CD14-positive monocyte (primary cell): Measurements from ENCODE around the gene POLRMT. TPM values are rescaled to one million over a fixed set of nuclear protein-coding genes. Genes with fewer than 3 reads are reported as not detected.

ENCODE experiments used
- DNase-seq, 3 donors: peaks; one replicate each; pipeline ENCODE4 v3.0.0-alpha.2; 2011 to 2022
- H2AFZ ChIP-seq: 2 replicates; pipeline ENCODE4 v1.6.0; 2012; ENCODE audit warnings: mild to moderate bottlenecking, low read depth, low read length, inconsistent platforms; ENCODE audit not compliant: insufficient read depth, poor library complexity, severe bottlenecking
- H3K27ac ChIP-seq, 2 donors: 1 replicate in 1 of 2; 2 replicates in 1 of 2; pipeline ENCODE4 v1.5.1; 2012 to 2013; ENCODE audit warnings: low read length in 2 of 2, control low read depth in 1 of 2, inconsistent platforms in 1 of 2, low read depth in 1 of 2, mild to moderate bottlenecking in 1 of 2
- H3K27me3 ChIP-seq, 2 donors: one replicate each; pipeline versions ENCODE4 v1.6.0 to v1.6.1; 2011 to 2013; ENCODE audit warnings: low read length in 2 of 2; ENCODE audit not compliant: control insufficient read depth in 2 of 2, insufficient read depth in 2 of 2
- H3K36me3 ChIP-seq, 2 donors: replicated peaks in 1 of 2; 1 replicate in 1 of 2; 2 replicates in 1 of 2; pipeline versions ENCODE4 v1.5.1 to v1.6.1; 2012 to 2013; ENCODE audit warnings: low read length in 2 of 2, control low read depth in 1 of 2, inconsistent platforms in 1 of 2, mild to moderate bottlenecking in 1 of 2; ENCODE audit not compliant: insufficient read depth in 2 of 2, control insufficient read depth in 1 of 2
- H3K4me1 ChIP-seq, 2 donors: 1 replicate in 1 of 2; 2 replicates in 1 of 2; pipeline versions ENCODE4 v1.5.1 to v1.6.1; 2012 to 2013; ENCODE audit warnings: low read length in 2 of 2, control low read depth in 1 of 2, inconsistent platforms in 1 of 2, mild to moderate bottlenecking in 1 of 2, moderate library complexity in 1 of 2; ENCODE audit not compliant: insufficient read depth in 2 of 2, control insufficient read depth in 1 of 2
- H3K4me2 ChIP-seq: replicated peaks from 2 replicates; pipeline ENCODE3; 2012; ENCODE audit warnings: low read length, moderate library complexity, mild to moderate bottlenecking; ENCODE audit not compliant: poor library complexity, severe bottlenecking; ENCODE audit errors: extremely low read depth
- H3K4me3 ChIP-seq, 3 experiments: fragments of 200-600 bp in 1 of 3; sonication (generic) in 1 of 3; replicated peaks in 1 of 3; 1 replicate in 2 of 3; 2 replicates in 1 of 3; pipeline ENCODE4 v1.5.1; 2011 to 2013; ENCODE audit warnings: low read length in 3 of 3, mild to moderate bottlenecking in 3 of 3, control low read depth in 2 of 3, low read depth in 2 of 3, inconsistent platforms in 1 of 3, moderate library complexity in 1 of 3
- H3K79me2 ChIP-seq: 2 replicates; pipeline ENCODE4 v1.6.0; 2012; ENCODE audit warnings: mild to moderate bottlenecking, control low read depth, inconsistent platforms, low read length, moderate library complexity; ENCODE audit not compliant: insufficient read depth
- H3K9ac ChIP-seq: 2 replicates; pipeline ENCODE4 v1.6.0; 2017; ENCODE audit warnings: low read length, mild to moderate bottlenecking; ENCODE audit not compliant: insufficient read depth, poor library complexity, severe bottlenecking
- H3K9me3 ChIP-seq, 2 donors: replicated peaks in 1 of 2; 1 replicate in 1 of 2; 2 replicates in 1 of 2; pipeline versions ENCODE4 v1.5.1 to v1.6.1; 2012 to 2013; ENCODE audit warnings: low read length in 2 of 2, control low read depth in 1 of 2; ENCODE audit not compliant: control insufficient read depth in 1 of 2, insufficient read depth in 1 of 2
- H4K20me1 ChIP-seq: 2 replicates; pipeline ENCODE4 v1.6.0; 2012; ENCODE audit warnings: mild to moderate bottlenecking, low read length, control low read depth, moderate library complexity; ENCODE audit not compliant: insufficient read depth
- H3K27ac Mint-ChIP-seq, 7 donors: one replicate each; pipeline ENCODE4 v1.8.0; 2020; ENCODE audit warnings: mild to moderate bottlenecking in 7 of 7, mixed read lengths in 7 of 7, moderate library complexity in 6 of 7, inconsistent platforms in 2 of 7
- H3K27me3 Mint-ChIP-seq, 3 donors: one replicate each; pipeline ENCODE4 v1.8.0; 2021 to 2022; ENCODE audit warnings: low read depth in 3 of 3, mild to moderate bottlenecking in 3 of 3, mixed read lengths in 3 of 3, moderate library complexity in 3 of 3, inconsistent platforms in 1 of 3
- H3K36me3 Mint-ChIP-seq, 2 donors: one replicate each; pipeline ENCODE4 v1.8.0; 2020; ENCODE audit warnings: mixed read lengths in 2 of 2, inconsistent platforms in 1 of 2, mild to moderate bottlenecking in 1 of 2
- H3K4me1 Mint-ChIP-seq: one replicate; pipeline ENCODE4 v1.8.0; 2020; ENCODE audit warnings: mild to moderate bottlenecking, mixed read lengths
- H3K4me3 Mint-ChIP-seq, 2 donors: one replicate each; pipeline ENCODE4 v1.8.0; 2020; ENCODE audit warnings: mild to moderate bottlenecking in 2 of 2, mixed read lengths in 2 of 2, moderate library complexity in 1 of 2
- H3K9me3 Mint-ChIP-seq, 7 donors: one replicate each; pipeline ENCODE4 v1.8.0; 2020 to 2022; ENCODE audit warnings: mixed read lengths in 7 of 7, mild to moderate bottlenecking in 6 of 7, moderate library complexity in 6 of 7, inconsistent platforms in 2 of 7
- CTCF ChIP-seq: fragments of 200-600 bp; IDR thresholded peaks from one replicate; pipeline ENCODE4 v1.8.0; 2022; ENCODE audit warnings: antibody characterized with exemption, mild to moderate bottlenecking
- WGBS: methylation state at CpG from one replicate; pipeline ENCODE4 v1.1.5; 2013; ENCODE audit warnings: missing lambda C conversion rate; ENCODE audit not compliant: insufficient coverage; 5-methylcytosine and 5-hydroxymethylcytosine counted together
- intact Hi-C, 2 donors: fragments of 100-400 bp; cut with micrococcal nuclease; formaldehyde crosslinking; loops; one replicate each; pipeline versions ENCODE4 v1.15.0 to v1.15.1; 2023
- polyA plus RNA-seq, 3 donors: library from polyadenylated mRNA; depleted of rRNA in 1 of 3; unstranded in 2 of 3; stranded (reverse) in 1 of 3; fragments of 300-500 nt in 2 of 3; fragments of >200 nt in 1 of 3; fragmentation: Illumina TruSeq in 2 of 3; gene quantifications; 1 replicate in 2 of 3; 2 replicates in 1 of 3; pipeline ENCODE4 v1.2.3, GENCODE V29; 2012 to 2021

The POLRMT gene
- polyA plus RNA-seq, 3 donors, result 16.2 to 40.5 (median 17.6) TPM

- WGBS, result 81% methylated on average over 53 of the region's 54 CpGs
- H3K4me1 Mint-ChIP-seq, result peaks cover 18% of the 10 kb centered on the region
- Histone ChIP-seq H3K4me1 (peaks cover 22 to 27% of the 10 kb centered on the region in 2 donors), H3K9me3 (no peaks in the 10 kb centered on the region), H3K4me2 (no peak overlapping the region), H3K4me3 (no peak overlapping the region), H2AFZ (no peak overlapping the region), H3K9ac (no peak overlapping the region), H3K27me3 (peaks cover 0 to 34% of the 10 kb centered on the region in 2 donors), H3K27ac (no peak overlapping the region), H4K20me1 (no peaks in the 10 kb centered on the region), H3K79me2 (no peaks in the 10 kb centered on the region), H3K36me3 (peaks cover 11 to 12% of the 10 kb centered on the region in 2 donors)
- intact Hi-C loops, result no loop called here
- no peak for DNase-seq
- peaks cover 16 to 17% of the 10 kb centered on the region in 2 donors for H3K36me3 Mint-ChIP-seq
- H3K27me3 Mint-ChIP-seq, result peaks cover 25 to 59% (median 27%) of the 10 kb centered on the region in 3 donors
- H3K9me3 Mint-ChIP-seq, result peaks cover 0 to 4% (median 1%) of the 10 kb centered on the region in 7 donors
- no peak overlapping the region for H3K27ac Mint-ChIP-seq
- H3K4me3 Mint-ChIP-seq, result peak overlapping the region in 1 of 2 donors; percentile 73
- no peak for TF ChIP-seq CTCF
These were observed 19.4 kb downstream of the POLRMT start for GRCh38 chr19:613732-614567.

GRCh38 chr19:612941-613340 is 20.4 kb downstream of the POLRMT start:
- Mint-ChIP-seq H3K36me3 (peaks cover 6 to 7% of the 10 kb centered on the region in 2 donors), H3K27ac (no peak overlapping the region), H3K9me3 (peaks cover 0 to 4% (median 0%) of the 10 kb centered on the region in 7 donors), H3K27me3 (peaks cover 25 to 59% (median 25%) of the 10 kb centered on the region in 3 donors), H3K4me3 (peak overlapping the region in 1 of 2 donors; percentile 53), H3K4me1 (peaks cover 21% of the 10 kb centered on the region)
- Histone ChIP-seq H3K36me3 (peaks cover under 1 to 3% of the 10 kb centered on the region in 2 donors), H4K20me1 (no peaks in the 10 kb centered on the region), H3K27me3 (peaks cover 0 to 34% of the 10 kb centered on the region in 2 donors), H3K4me2 (no peak overlapping the region), H2AFZ (no peak overlapping the region), H3K79me2 (no peaks in the 10 kb centered on the region), H3K4me1 (peaks cover 30 to 37% of the 10 kb centered on the region in 2 donors), H3K27ac (no peak overlapping the region), H3K4me3 (no peak overlapping the region), H3K9me3 (no peaks in the 10 kb centered on the region), H3K9ac (no peak overlapping the region)
- intact Hi-C loops, result no loop called here
- 79% methylated on average over 33 of the region's 33 CpGs for WGBS
- TF ChIP-seq CTCF, result no peak
- no peak for DNase-seq
